ENCODE data around the gene BCAT1.

BCAT1 gene

GRCh38 chr12:24905431-24905830, 43.5 kb downstream of the BCAT1 start:
- peaks cover 4% of the 10 kb centered on the region for H3K27me3 Mint-ChIP-seq
- DNase-seq, result no peak
- H3K36me3 Mint-ChIP-seq, result no peaks in the 10 kb centered on the region
- no peaks in the 10 kb centered on the region for H3K9me3 Mint-ChIP-seq
- peaks cover 24% of the 10 kb centered on the region for H3K4me1 Mint-ChIP-seq
- CTCF ChIA-PET, result no interaction called here
- H3K27ac Mint-ChIP-seq, result no peak overlapping the region
- no peak overlapping the region for H3K4me3 Mint-ChIP-seq

- Mint-ChIP-seq H3K9me3 (no peaks in the 10 kb centered on the region), H3K27me3 (peaks cover 4% of the 10 kb centered on the region), H3K4me3 (no peak overlapping the region), H3K27ac (no peak overlapping the region), H3K36me3 (no peaks in the 10 kb centered on the region), H3K4me1 (peaks cover 26% of the 10 kb centered on the region)
- CTCF ChIA-PET, result no interaction called here
- no peak for DNase-seq
Measured at GRCh38 chr12:24904871-24905270, 44.0 kb downstream of the BCAT1 start.

GRCh38 chr12:24903329-24904088, 45.4 kb downstream of the BCAT1 start:
- DNase-seq, result peak; percentile 25
- Mint-ChIP-seq H3K27me3 (peaks cover 4% of the 10 kb centered on the region), H3K4me1 (peaks cover 26% of the 10 kb centered on the region), H3K9me3 (no peaks in the 10 kb centered on the region), H3K27ac (peak overlapping the region; percentile 1), H3K36me3 (peaks cover 1% of the 10 kb centered on the region), H3K4me3 (peak overlapping the region; percentile 87)
- CTCF ChIA-PET, result interaction anchor here (1.0 kb wide), 1 partner anchor 51 kb away, joined by 4 read pairs; no protein-coding TSS in a partner anchor

GRCh38 chr12:24902511-24903328, 46.2 kb downstream of the BCAT1 start:
- H3K4me1 Mint-ChIP-seq, result peaks cover 26% of the 10 kb centered on the region
- peaks cover 1% of the 10 kb centered on the region for H3K36me3 Mint-ChIP-seq
- peak overlapping the region; percentile 80 for H3K27ac Mint-ChIP-seq
- DNase-seq, result peak; percentile 52
- CTCF ChIA-PET, result interaction anchor here (1.0 kb wide), 1 partner anchor 50 kb away, joined by 4 read pairs; no protein-coding TSS in a partner anchor
- H3K27me3 Mint-ChIP-seq, result peaks cover 4% of the 10 kb centered on the region
- H3K9me3 Mint-ChIP-seq, result no peaks in the 10 kb centered on the region
- peak overlapping the region; percentile 87 for H3K4me3 Mint-ChIP-seq

- DNase-seq, result peak; percentile 40
- H3K27me3 Mint-ChIP-seq, result peaks cover 4% of the 10 kb centered on the region
- no peaks in the 10 kb centered on the region for H3K9me3 Mint-ChIP-seq
- peaks cover 26% of the 10 kb centered on the region for H3K4me1 Mint-ChIP-seq
- H3K27ac Mint-ChIP-seq, result peak overlapping the region; percentile 4
- H3K36me3 Mint-ChIP-seq, result peaks cover 1% of the 10 kb centered on the region
- H3K4me3 Mint-ChIP-seq, result peak overlapping the region; percentile 87
- CTCF ChIA-PET, result interaction anchor here (1.0 kb wide), 3 partner anchors 48 to 149 kb away, joined by 3 to 4 read pairs (median 3); no protein-coding TSS in a partner anchor
Measured at GRCh38 chr12:24901576-24902461, 47.1 kb downstream of the BCAT1 start.

GRCh38 chr12:24900196-24900595, 48.7 kb downstream of the BCAT1 start:
- no peak overlapping the region for H3K4me3 Mint-ChIP-seq
- H3K27ac Mint-ChIP-seq, result no peak overlapping the region
- peaks cover 1% of the 10 kb centered on the region for H3K36me3 Mint-ChIP-seq
- H3K27me3 Mint-ChIP-seq, result peaks cover 7% of the 10 kb centered on the region
- DNase-seq, result no peak
- CTCF ChIA-PET, result no interaction called here
- H3K4me1 Mint-ChIP-seq, result peaks cover 26% of the 10 kb centered on the region
- no peaks in the 10 kb centered on the region for H3K9me3 Mint-ChIP-seq

GRCh38 chr12:24899503-24900075, 49.3 kb downstream of the BCAT1 start:
- H3K9me3 Mint-ChIP-seq, result no peaks in the 10 kb centered on the region
- CTCF ChIA-PET, result no interaction called here
- peaks cover 26% of the 10 kb centered on the region for H3K4me1 Mint-ChIP-seq
- no peak overlapping the region for H3K4me3 Mint-ChIP-seq
- no peak for DNase-seq
- no peak overlapping the region for H3K27ac Mint-ChIP-seq
- peaks cover 9% of the 10 kb centered on the region for H3K27me3 Mint-ChIP-seq
- H3K36me3 Mint-ChIP-seq, result peaks cover 1% of the 10 kb centered on the region

- Mint-ChIP-seq H3K9me3 (no peaks in the 10 kb centered on the region), H3K27ac (no peak overlapping the region), H3K36me3 (peaks cover 1% of the 10 kb centered on the region), H3K4me1 (peaks cover 22% of the 10 kb centered on the region), H3K4me3 (no peak overlapping the region), H3K27me3 (peaks cover 9% of the 10 kb centered on the region)
- no peak for DNase-seq
- CTCF ChIA-PET, result no interaction called here
Measured at GRCh38 chr12:24898606-24899005, 50.3 kb downstream of the BCAT1 start.

GRCh38 chr12:24898185-24898584, 50.7 kb downstream of the BCAT1 start:
- no peak for DNase-seq
- CTCF ChIA-PET, result interaction anchor here (0.9 kb wide), 1 partner anchor 24 kb away, joined by 3 read pairs; no protein-coding TSS in a partner anchor
- Mint-ChIP-seq H3K27me3 (peaks cover 9% of the 10 kb centered on the region), H3K4me3 (no peak overlapping the region), H3K9me3 (no peaks in the 10 kb centered on the region), H3K27ac (no peak overlapping the region), H3K36me3 (peaks cover 1% of the 10 kb centered on the region), H3K4me1 (peaks cover 19% of the 10 kb centered on the region)

- H3K27ac Mint-ChIP-seq, result no peak overlapping the region
- DNase-seq, result no peak
- peaks cover 1% of the 10 kb centered on the region for H3K36me3 Mint-ChIP-seq
- H3K9me3 Mint-ChIP-seq, result no peaks in the 10 kb centered on the region
- peaks cover 5% of the 10 kb centered on the region for H3K4me1 Mint-ChIP-seq
- H3K4me3 Mint-ChIP-seq, result no peak overlapping the region
- peaks cover 9% of the 10 kb centered on the region for H3K27me3 Mint-ChIP-seq
- CTCF ChIA-PET, result interaction anchor here (1.9 kb wide), 1 partner anchor 44 kb away, joined by 4 read pairs; no protein-coding TSS in a partner anchor
Measured at GRCh38 chr12:24896171-24896570, 52.7 kb downstream of the BCAT1 start.

- no peak overlapping the region for H3K4me3 Mint-ChIP-seq
- peaks cover 5% of the 10 kb centered on the region for H3K27me3 Mint-ChIP-seq
- CTCF ChIA-PET, result interaction anchor here (1.9 kb wide), 1 partner anchor 43 kb away, joined by 4 read pairs; no protein-coding TSS in a partner anchor
- DNase-seq, result no peak
- no peak overlapping the region for H3K27ac Mint-ChIP-seq
- no peaks in the 10 kb centered on the region for H3K9me3 Mint-ChIP-seq
- peaks cover 2% of the 10 kb centered on the region for H3K4me1 Mint-ChIP-seq
- H3K36me3 Mint-ChIP-seq, result peaks cover 1% of the 10 kb centered on the region
Measured at GRCh38 chr12:24895612-24896011, 53.3 kb downstream of the BCAT1 start.

- Mint-ChIP-seq H3K9me3 (no peaks in the 10 kb centered on the region), H3K4me1 (no peaks in the 10 kb centered on the region), H3K36me3 (peaks cover 1% of the 10 kb centered on the region), H3K27ac (no peak overlapping the region), H3K4me3 (no peak overlapping the region), H3K27me3 (peaks cover 5% of the 10 kb centered on the region)
- CTCF ChIA-PET, result no interaction called here
- DNase-seq, result no peak
Measured at GRCh38 chr12:24894879-24895278, 54.0 kb downstream of the BCAT1 start.

GRCh38 chr12:24890048-24890803, 58.7 kb downstream of the BCAT1 start:
- H3K4me3 Mint-ChIP-seq, result no peak overlapping the region
- no peak overlapping the region for H3K27ac Mint-ChIP-seq
- CTCF ChIA-PET, result no interaction called here
- no peaks in the 10 kb centered on the region for H3K36me3 Mint-ChIP-seq
- H3K4me1 Mint-ChIP-seq, result no peaks in the 10 kb centered on the region
- H3K27me3 Mint-ChIP-seq, result peaks cover 2% of the 10 kb centered on the region
- H3K9me3 Mint-ChIP-seq, result no peaks in the 10 kb centered on the region
- no peak for DNase-seq

All from activated naive CD4-positive, alpha-beta T cell treated with anti-CD3 and anti-CD28 coated beads, Interleukin-2, amount 10 ng/mL, durations not matched to agents 7 days and 5 days (primary cell).